GM12878 (cell line): ENCODE data around the gene NAALAD2. TPM values are rescaled to one million over a fixed set of nuclear protein-coding genes. Genes with fewer than 3 reads are reported as not detected.

Experiments
- ATAC-seq: fragments of 200-7000 bp; cut with Tn5 transposase; 3 replicates; pipeline ENCODE4 v1.9.1; 2020; ENCODE audit warnings: mild to moderate bottlenecking, moderate library complexity
- BruUV-seq: library from RNA; stranded (reverse); fragments of 400-500 nt; replicated peaks from 2 replicates; lab custom pipeline; 2021; lab: Mats Ljungman, UMichigan
- CTCF ChIA-PET: fragments of 300-600 bp; sonication (Branson Sonifier 250); formaldehyde crosslinking; extraction: SDS; loops from one replicate; lab custom pipeline; 2021; ENCODE audit warnings: inconsistent platforms; lab: Yijun Ruan, JAX
- POLR2A ChIA-PET: fragments of 350-600 bp; formaldehyde crosslinking; extraction: SDS; loops from one replicate; lab custom pipeline; 2021; ENCODE audit warnings: inconsistent platforms; lab: Charles Lee
- RAD21 ChIA-PET: fragments of 300-600 bp; sonication (Branson Sonifier 250); formaldehyde crosslinking; loops from one replicate; lab custom pipeline; 2023; ENCODE audit warnings: antibody characterized with exemption; ENCODE audit not compliant: unreplicated experiment; lab: Charles Lee
- SMC1A ChIA-PET: fragments of 300-600 bp; sonication (Branson Sonifier 250); formaldehyde crosslinking; loops from one replicate; lab custom pipeline; 2023; ENCODE audit not compliant: unreplicated experiment, uncharacterized antibody; lab: Charles Lee
- DNase-seq: peaks from one replicate; pipeline ENCODE4 v3.0.0-alpha.2; 2011; ENCODE audit warnings: low read depth, low spot score
- FAIRE-seq: peaks from 3 replicates; lab custom pipeline; 2011; peaks lifted over from hg19 to GRCh38; lab: Jason Lieb, UNC
- H2AFZ ChIP-seq: 2 replicates; pipeline ENCODE4 v1.6.0; 2011; ENCODE audit warnings: low read depth, low read length, control low read depth; ENCODE audit not compliant: control insufficient read depth
- H3K27ac ChIP-seq: 2 replicates; pipeline ENCODE4 v1.5.1; 2011; ENCODE audit warnings: control low read depth; ENCODE audit not compliant: control insufficient read depth, insufficient read depth
- H3K27me3 ChIP-seq, 2 experiments: replicated peaks in 1 of 2; 2 replicates each; pipeline versions ENCODE4 v1.6.0 to v1.6.1; 2011; ENCODE audit warnings: low read length in 1 of 2; ENCODE audit not compliant: control insufficient read depth in 2 of 2, insufficient read depth in 2 of 2
- H3K36me3 ChIP-seq, 2 experiments: 2 replicates each; pipeline ENCODE4 v1.5.1; 2011; ENCODE audit warnings: low read length in 1 of 2; ENCODE audit not compliant: control insufficient read depth in 2 of 2, insufficient read depth in 2 of 2
- H3K4me1 ChIP-seq: 2 replicates; pipeline ENCODE4 v1.6.1; 2011; ENCODE audit warnings: mild to moderate bottlenecking, low read length, moderate library complexity, mixed read lengths; ENCODE audit not compliant: control insufficient read depth, insufficient read depth
- H3K4me2 ChIP-seq: 2 replicates; pipeline ENCODE4 v1.6.0; 2011; ENCODE audit warnings: control low read depth; ENCODE audit not compliant: control insufficient read depth, insufficient read depth
- H3K4me3 ChIP-seq: fragments of 200-600 bp; sonication (generic); 2 replicates; pipeline ENCODE4 v1.5.1; 2016
- H3K79me2 ChIP-seq: 2 replicates; pipeline ENCODE4 v1.6.0; 2011; ENCODE audit warnings: low read length; ENCODE audit not compliant: control insufficient read depth, insufficient read depth
- H3K9ac ChIP-seq: 2 replicates; pipeline ENCODE4 v1.8.0; 2011; ENCODE audit warnings: low read length, control low read depth, mixed read lengths; ENCODE audit not compliant: control insufficient read depth, insufficient read depth
- H3K9me3 ChIP-seq: replicated peaks from 3 replicates; pipeline ENCODE4 v1.5.1; 2011; ENCODE audit warnings: mild to moderate bottlenecking, low read length; ENCODE audit not compliant: control insufficient read depth, insufficient read depth
- H4K20me1 ChIP-seq: 2 replicates; pipeline ENCODE4 v1.6.0; 2011; ENCODE audit not compliant: control insufficient read depth, insufficient read depth
- BRCA1 ChIP-seq: IDR thresholded peaks from 2 replicates; pipeline ENCODE4 v1.6.1; 2011; ENCODE audit warnings: low read depth, low read length, improper control_type of control experiment
- CHD2 ChIP-seq: IDR thresholded peaks from 2 replicates; pipeline ENCODE4 v1.6.1; 2011; ENCODE audit warnings: low read depth, low read length, improper control_type of control experiment, borderline replicate concordance
- E4F1 ChIP-seq: fragments of 450-650 bp; IDR thresholded peaks from 2 replicates; pipeline ENCODE4 v1.6.1; 2018; ENCODE audit warnings: borderline replicate concordance, mild to moderate bottlenecking; ENCODE audit not compliant: partially characterized antibody
- EGR1 ChIP-seq, 2 experiments: IDR thresholded peaks; 1 replicate in 1 of 2; 2 replicates in 1 of 2; pipeline ENCODE4 v1.6.1; 2011 to 2012; ENCODE audit warnings: low read depth in 2 of 2, low read length in 2 of 2, borderline replicate concordance in 1 of 2, mild to moderate bottlenecking in 1 of 2, moderate library complexity in 1 of 2
- FOXM1 ChIP-seq: IDR thresholded peaks from 2 replicates; pipeline ENCODE4 v1.6.1; 2012; ENCODE audit warnings: low read depth, mild to moderate bottlenecking, inconsistent platforms, low read length, moderate library complexity
- HSF1 ChIP-seq: fragments of 150-350 bp; IDR thresholded peaks from 2 replicates; pipeline ENCODE4 v1.6.1; 2014; ENCODE audit warnings: mild to moderate bottlenecking, low read depth, low read length
- JUNB ChIP-seq: IDR thresholded peaks from 2 replicates; pipeline ENCODE4 v1.6.1; 2016; ENCODE audit warnings: antibody characterized with exemption, mild to moderate bottlenecking
- SIX5 ChIP-seq: IDR thresholded peaks from 2 replicates; pipeline ENCODE4 v1.6.1; 2011; ENCODE audit warnings: mild to moderate bottlenecking, low read depth, low read length, moderate library complexity; ENCODE audit not compliant: severe bottlenecking
- SMARCA5 ChIP-seq: fragments of 450-650 bp; IDR thresholded peaks from 2 replicates; pipeline ENCODE4 v1.6.1; 2017; ENCODE audit warnings: mild to moderate bottlenecking
- ZNF217 ChIP-seq: fragments of 450-650 bp; IDR thresholded peaks from 2 replicates; pipeline ENCODE4 v1.6.1; 2017; ENCODE audit warnings: antibody characterized with exemption, mild to moderate bottlenecking
- ZZZ3 ChIP-seq: IDR thresholded peaks from 2 replicates; pipeline ENCODE4 v1.6.1; 2011; ENCODE audit warnings: low read depth; ENCODE audit not compliant: control insufficient read depth, insufficient read length
- WGBS: methylation state at CpG from one replicate; pipeline ENCODE4 v1.1.6; 2016; ENCODE audit warnings: low lambda C conversion rate; ENCODE audit not compliant: insufficient replicate concordance, insufficient coverage; ENCODE audit errors: missing lambda C conversion rate; 5-methylcytosine and 5-hydroxymethylcytosine counted together
- in situ Hi-C: fragments of 300-500 bp; cut with MboI; formaldehyde crosslinking; loops from 9 replicates; pipeline ENCODE4 v1.14.3; 2018; ENCODE audit warnings: mixed read lengths
- intact Hi-C: fragments of 100-400 bp; cut with micrococcal nuclease; formaldehyde crosslinking; loops from one replicate; pipeline ENCODE4 v1.14.2; 2022; ENCODE audit not compliant: unreplicated experiment
- polyA plus RNA-seq, 11 experiments: library from polyadenylated mRNA; depleted of rRNA in 4 of 11; unstranded in 6 of 11; stranded (reverse) in 5 of 11; fragments of >200 nt; fragmentation: Nextera tagmentation in 4 of 11; fragmentation: Illumina TruSeq in 1 of 11; extraction: Ambion mirVana in 4 of 11; extraction: Trizol in 1 of 11; gene quantifications; 1 replicate in 1 of 11; 2 replicates in 10 of 11; pipeline versions ENCODE4 v1.2.1 to v1.2.3, GENCODE V29; 2011 to 2016; ENCODE audit warnings: inconsistent platforms in 2 of 11, missing spikeins in 2 of 11, low read depth in 1 of 11
- total RNA-seq, 4 experiments: library from RNA; depleted of rRNA in 3 of 4; stranded (reverse); fragments of >200 nt in 3 of 4; fragmentation: Illumina TruSeq in 1 of 4; extraction: Trizol in 1 of 4; gene quantifications; 2 replicates each; pipeline versions ENCODE4 v1.2.1 to v1.2.3, GENCODE V29; 2013 to 2021
- TF ChIP-seq, protein P1 (sequence below): IDR thresholded peaks from 2 replicates; pipeline ENCODE4 v1.6.1; 2011; ENCODE audit warnings: borderline replicate concordance, low read depth, mild to moderate bottlenecking, moderate library complexity, mixed read lengths, low read length; ENCODE audit not compliant: insufficient read depth; ENCODE audit errors: extremely low read length
- TF ChIP-seq, protein P2 (sequence below): IDR thresholded peaks from 2 replicates; pipeline ENCODE4 v1.6.1; 2011; ENCODE audit warnings: low read depth, mild to moderate bottlenecking, low read length, moderate library complexity, borderline replicate concordance; ENCODE audit errors: extremely low read depth
- TF ChIP-seq, protein P3 (sequence below): IDR thresholded peaks from 2 replicates; pipeline ENCODE4 v1.6.1; 2011; ENCODE audit warnings: mild to moderate bottlenecking, low read depth, low read length, moderate library complexity; ENCODE audit not compliant: insufficient replicate concordance

NAALAD2 gene
- total and polyA plus RNA-seq, 10 of the 15 experiments (the other 5 are each of a cell fraction or from before 2014, with no cell fraction given) = 0.05 to 0.24 (median 0.11) TPM; not detected in 5

DNA sequence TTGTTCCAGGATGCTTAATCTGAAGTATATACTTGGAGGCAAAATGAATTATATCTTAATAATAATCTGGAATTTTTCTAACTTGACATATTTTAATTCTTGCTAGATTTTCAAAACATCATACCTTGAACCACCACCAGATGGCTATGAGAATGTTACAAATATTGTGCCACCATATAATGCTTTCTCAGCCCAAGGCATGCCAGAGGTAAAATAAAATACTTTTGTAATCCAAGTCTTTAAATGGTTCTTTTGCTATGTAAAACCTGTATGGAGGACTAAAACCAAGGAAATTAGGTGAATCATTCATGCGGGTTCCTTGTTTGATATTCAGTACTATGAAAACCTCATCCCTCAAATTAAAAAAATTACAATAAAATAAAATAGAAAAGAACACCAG is 14.4 kb downstream of the NAALAD2 start:
- Histone ChIP-seq H2AFZ (no peak overlapping the region), H3K27me3 (no peaks in the 10 kb centered on the region), H3K36me3 (no peaks in the 10 kb centered on the region), H3K9ac (no peak overlapping the region), H3K4me1 (no peaks in the 10 kb centered on the region), H3K9me3 (no peaks in the 10 kb centered on the region), H3K4me3 (no peak overlapping the region), H3K79me2 (no peaks in the 10 kb centered on the region), H3K4me2 (no peak overlapping the region), H3K27ac (no peak overlapping the region), H4K20me1 (no peaks in the 10 kb centered on the region)
- no peak for DNase-seq
- SMC1A ChIA-PET = no interaction called here
- CTCF ChIA-PET = no interaction called here
- RAD21 ChIA-PET = no interaction called here
- no TSS peak for BruUV-seq
- intact Hi-C loops (no loop called here), in situ Hi-C loops (no loop called here)
- no peak for ATAC-seq
- 95% methylated on average over 1 of the region's 1 CpG for WGBS
- POLR2A ChIA-PET = no interaction called here
- FAIRE-seq = no peak
- TF ChIP-seq SIX5 = no peak
- TF ChIP-seq FOXM1 = no peak
- no peak for TF ChIP-seq HSF1
- TF ChIP-seq, protein P1, sequence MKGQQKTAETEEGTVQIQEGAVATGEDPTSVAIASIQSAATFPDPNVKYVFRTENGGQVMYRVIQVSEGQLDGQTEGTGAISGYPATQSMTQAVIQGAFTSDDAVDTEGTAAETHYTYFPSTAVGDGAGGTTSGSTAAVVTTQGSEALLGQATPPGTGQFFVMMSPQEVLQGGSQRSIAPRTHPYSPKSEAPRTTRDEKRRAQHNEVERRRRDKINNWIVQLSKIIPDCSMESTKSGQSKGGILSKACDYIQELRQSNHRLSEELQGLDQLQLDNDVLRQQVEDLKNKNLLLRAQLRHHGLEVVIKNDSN = no peak
- no peak for TF ChIP-seq ZZZ3
- TF ChIP-seq, protein P2, sequence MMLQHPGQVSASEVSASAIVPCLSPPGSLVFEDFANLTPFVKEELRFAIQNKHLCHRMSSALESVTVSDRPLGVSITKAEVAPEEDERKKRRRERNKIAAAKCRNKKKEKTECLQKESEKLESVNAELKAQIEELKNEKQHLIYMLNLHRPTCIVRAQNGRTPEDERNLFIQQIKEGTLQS = no peak
- no peak for TF ChIP-seq E4F1
- TF ChIP-seq BRCA1 = no peak
- TF ChIP-seq SMARCA5 = no peak
- no peak for TF ChIP-seq EGR1 (IDR thresholded peaks at IDR 0.05; ENCODE audit: borderline replicate concordance in 1 of 2, low read depth in 2 of 2, low read length in 2 of 2)
- TF ChIP-seq, protein P3, sequence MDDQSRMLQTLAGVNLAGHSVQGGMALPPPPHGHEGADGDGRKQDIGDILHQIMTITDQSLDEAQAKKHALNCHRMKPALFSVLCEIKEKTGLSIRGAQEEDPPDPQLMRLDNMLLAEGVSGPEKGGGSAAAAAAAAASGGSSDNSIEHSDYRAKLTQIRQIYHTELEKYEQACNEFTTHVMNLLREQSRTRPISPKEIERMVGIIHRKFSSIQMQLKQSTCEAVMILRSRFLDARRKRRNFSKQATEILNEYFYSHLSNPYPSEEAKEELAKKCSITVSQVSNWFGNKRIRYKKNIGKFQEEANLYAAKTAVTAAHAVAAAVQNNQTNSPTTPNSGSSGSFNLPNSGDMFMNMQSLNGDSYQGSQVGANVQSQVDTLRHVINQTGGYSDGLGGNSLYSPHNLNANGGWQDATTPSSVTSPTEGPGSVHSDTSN = no peak
- TF ChIP-seq JUNB = no peak
- TF ChIP-seq ZNF217 = no peak
- no peak for TF ChIP-seq CHD2
